Keratinocyte (primary cell): ENCODE results near the gene NAP1L1.

Experiments
- EZH2 ChIP-seq: IDR thresholded peaks from one replicate; pipeline ENCODE4 v1.6.1; 2012; ENCODE audit warnings: inconsistent platforms, mild to moderate bottlenecking, low read length, moderate library complexity
- TF ChIP-seq, protein P1 (sequence below), 3 experiments: IDR thresholded peaks in 1 of 3; conservative IDR thresholded peaks in 1 of 3; optimal IDR thresholded peaks in 1 of 3; 2 replicates in 2 of 3; 3 replicates in 1 of 3; pipeline versions ENCODE3 to v1.5.1; 2011; ENCODE audit warnings: low read length in 3 of 3, mild to moderate bottlenecking in 3 of 3, moderate library complexity in 2 of 3, control low read depth in 1 of 3, inconsistent platforms in 1 of 3; ENCODE audit not compliant: insufficient read depth in 2 of 3; ENCODE audit errors: extremely low read depth in 1 of 3

DNA sequence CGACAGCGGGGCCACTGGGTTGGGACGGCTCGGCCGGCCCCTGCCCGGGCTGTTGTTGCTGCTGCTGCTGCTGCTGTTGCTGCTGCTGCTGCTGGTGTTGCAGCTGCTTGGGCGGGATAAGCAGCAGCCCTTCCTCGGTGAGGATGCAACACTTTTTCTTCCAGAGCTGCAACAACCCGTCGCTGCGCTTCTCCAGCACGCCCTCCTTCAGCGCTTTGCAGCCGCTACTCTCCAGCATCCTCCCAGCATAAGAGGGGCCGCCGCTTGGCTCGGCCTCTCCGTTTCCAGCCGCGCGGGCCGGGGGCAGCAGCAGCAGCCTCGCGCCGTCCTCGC lies 53.4 kb downstream of the NAP1L1 start:
- TF ChIP-seq, protein P1, sequence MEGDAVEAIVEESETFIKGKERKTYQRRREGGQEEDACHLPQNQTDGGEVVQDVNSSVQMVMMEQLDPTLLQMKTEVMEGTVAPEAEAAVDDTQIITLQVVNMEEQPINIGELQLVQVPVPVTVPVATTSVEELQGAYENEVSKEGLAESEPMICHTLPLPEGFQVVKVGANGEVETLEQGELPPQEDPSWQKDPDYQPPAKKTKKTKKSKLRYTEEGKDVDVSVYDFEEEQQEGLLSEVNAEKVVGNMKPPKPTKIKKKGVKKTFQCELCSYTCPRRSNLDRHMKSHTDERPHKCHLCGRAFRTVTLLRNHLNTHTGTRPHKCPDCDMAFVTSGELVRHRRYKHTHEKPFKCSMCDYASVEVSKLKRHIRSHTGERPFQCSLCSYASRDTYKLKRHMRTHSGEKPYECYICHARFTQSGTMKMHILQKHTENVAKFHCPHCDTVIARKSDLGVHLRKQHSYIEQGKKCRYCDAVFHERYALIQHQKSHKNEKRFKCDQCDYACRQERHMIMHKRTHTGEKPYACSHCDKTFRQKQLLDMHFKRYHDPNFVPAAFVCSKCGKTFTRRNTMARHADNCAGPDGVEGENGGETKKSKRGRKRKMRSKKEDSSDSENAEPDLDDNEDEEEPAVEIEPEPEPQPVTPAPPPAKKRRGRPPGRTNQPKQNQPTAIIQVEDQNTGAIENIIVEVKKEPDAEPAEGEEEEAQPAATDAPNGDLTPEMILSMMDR (optimal IDR thresholded peaks at IDR 0.05 in 1 of 3, IDR thresholded peaks at IDR 0.05 in 1 of 3, conservative IDR thresholded peaks at IDR 0.05 in 1 of 3; ENCODE audit: extremely low read depth in 1 of 3, insufficient read depth in 2 of 3, low read length in 3 of 3): no peak
- TF ChIP-seq EZH2: no peak
